GM23338 (cell line): Measurements from ENCODE around the gene IGSF8. TPM values are rescaled to one million over a fixed set of nuclear protein-coding genes. Genes with fewer than 3 reads are reported as not detected.

Source experiments
- ATAC-seq: fragments of 200-7000 bp; cut with Tn5 transposase; 3 replicates; pipeline ENCODE4 v1.9.1; 2020
- DNase-seq: peaks from one replicate; pipeline ENCODE4 v3.0.0-alpha.2; 2015; ENCODE audit warnings: low spot score
- H2AFZ ChIP-seq: fragments of 200-600 bp; sonication (generic); 2 replicates; pipeline ENCODE4 v1.8.0; 2016; ENCODE audit warnings: antibody characterized with exemption, mild to moderate bottlenecking, moderate library complexity
- H3F3A ChIP-seq: fragments of 200-600 bp; sonication (generic); replicated peaks from 2 replicates; pipeline ENCODE4 v1.8.0; 2017; ENCODE audit warnings: antibody characterized with exemption, mixed run types, low read depth
- H3K27ac ChIP-seq: fragments of 200-600 bp; sonication (generic); 2 replicates; pipeline ENCODE4 v1.6.1; 2016; ENCODE audit warnings: low read depth
- H3K27me3 ChIP-seq: fragments of 200-600 bp; sonication (generic); 2 replicates; pipeline ENCODE4 v1.8.0; 2016; ENCODE audit warnings: mild to moderate bottlenecking, mixed run types, moderate library complexity; ENCODE audit not compliant: insufficient read depth
- H3K36me3 ChIP-seq: fragments of 200-600 bp; sonication (generic); 2 replicates; pipeline ENCODE4 v1.8.0; 2016; ENCODE audit warnings: mild to moderate bottlenecking; ENCODE audit not compliant: insufficient read depth
- H3K4me1 ChIP-seq: fragments of 200-600 bp; sonication (generic); 2 replicates; pipeline ENCODE4 v1.8.0; 2016; ENCODE audit warnings: mild to moderate bottlenecking, moderate library complexity; ENCODE audit not compliant: insufficient read depth
- H3K4me2 ChIP-seq: fragments of 200-600 bp; sonication (generic); 2 replicates; pipeline ENCODE4 v1.7.1; 2017; ENCODE audit warnings: mixed run types
- H3K4me3 ChIP-seq: fragments of 200-600 bp; sonication (generic); 2 replicates; pipeline ENCODE4 v1.6.1; 2016; ENCODE audit warnings: mixed run types
- H3K79me2 ChIP-seq: fragments of 200-600 bp; sonication (generic); replicated peaks from 2 replicates; pipeline ENCODE4 v1.8.0; 2017; ENCODE audit warnings: mild to moderate bottlenecking; ENCODE audit not compliant: insufficient read depth
- H3K9me2 ChIP-seq: fragments of 200-600 bp; sonication (generic); 2 replicates; pipeline ENCODE4 v1.8.0; 2017; ENCODE audit not compliant: insufficient read depth
- H4K20me1 ChIP-seq: fragments of 200-600 bp; sonication (generic); replicated peaks from 2 replicates; pipeline ENCODE4 v1.8.0; 2017; ENCODE audit warnings: mild to moderate bottlenecking; ENCODE audit not compliant: insufficient read depth
- H3K27ac Mint-ChIP-seq: 2 replicates; pipeline ENCODE4 v1.8.0; 2020; ENCODE audit warnings: inconsistent platforms, mild to moderate bottlenecking, moderate library complexity, mixed read lengths
- H3K27me3 Mint-ChIP-seq: 3 replicates; pipeline ENCODE4 v1.8.0; 2022; ENCODE audit warnings: low read depth, mild to moderate bottlenecking, moderate library complexity, mixed read lengths, inconsistent platforms; ENCODE audit not compliant: insufficient read depth, poor library complexity
- H3K36me3 Mint-ChIP-seq: 3 replicates; pipeline ENCODE4 v1.8.0; 2021; ENCODE audit warnings: low read depth, mild to moderate bottlenecking, inconsistent platforms, moderate library complexity, mixed read lengths
- H3K4me1 Mint-ChIP-seq: 3 replicates; pipeline ENCODE4 v1.8.0; 2020; ENCODE audit warnings: mild to moderate bottlenecking, inconsistent platforms, mixed read lengths
- H3K4me3 Mint-ChIP-seq: 3 replicates; pipeline ENCODE4 v1.8.0; 2021; ENCODE audit warnings: moderate library complexity, mild to moderate bottlenecking, inconsistent platforms, mixed read lengths
- H3K9me3 Mint-ChIP-seq: 3 replicates; pipeline ENCODE4 v1.8.0; 2020; ENCODE audit warnings: moderate library complexity, mild to moderate bottlenecking, inconsistent platforms, mixed read lengths
- CREB1 ChIP-seq: fragments of 250-450 bp; sonication (Bioruptor Pico); IDR thresholded peaks from 2 replicates; pipeline ENCODE4 v1.5.0; 2020; ENCODE audit warnings: low read depth, mild to moderate bottlenecking, moderate library complexity
- EZH2 ChIP-seq: fragments of 200-600 bp; sonication (generic); IDR thresholded peaks from one replicate; pipeline ENCODE4 v1.8.0; 2017; ENCODE audit warnings: antibody characterized with exemption, mild to moderate bottlenecking, low read depth; ENCODE audit not compliant: unreplicated experiment
- EZH2phosphoT487 ChIP-seq: fragments of 200-600 bp; sonication (generic); IDR thresholded peaks from one replicate; pipeline ENCODE4 v1.8.1; 2018; ENCODE audit warnings: antibody characterized with exemption; ENCODE audit not compliant: unreplicated experiment
- JUNB ChIP-seq: IDR thresholded peaks from one replicate; pipeline ENCODE4 v1.6.1; 2016; ENCODE audit warnings: antibody characterized with exemption; ENCODE audit not compliant: unreplicated experiment
- POLR2AphosphoS5 ChIP-seq: IDR thresholded peaks from 2 replicates; pipeline ENCODE4 v1.6.1; 2016; ENCODE audit warnings: antibody characterized with exemption, low read depth
- polyA plus RNA-seq: library from polyadenylated mRNA; unstranded; fragments of >200 nt; fragmentation: Nextera tagmentation; extraction: Ambion mirVana; gene quantifications from 2 replicates; pipeline ENCODE4 v1.2.1, GENCODE V29; 2016
- total RNA-seq: library from RNA; depleted of rRNA; stranded (reverse); fragments of >200 nt; shearing (Covaris generic); gene quantifications from 2 replicates; pipeline ENCODE4 v1.2.3, GENCODE V29; 2014
- TF ChIP-seq, protein P1 (sequence below): IDR thresholded peaks from 2 replicates; pipeline ENCODE4 v1.6.1; 2016; ENCODE audit warnings: antibody characterized with exemption
- TF ChIP-seq, protein P2 (sequence below), 2 experiments: fragments of 200-600 bp in 1 of 2; sonication (generic) in 1 of 2; conservative IDR thresholded peaks; 2 replicates each; pipeline versions ENCODE4 v1.5.1 to v1.6.1; 2016 to 2017; ENCODE audit warnings: antibody characterized with exemption in 2 of 2, low read depth in 2 of 2, mild to moderate bottlenecking in 2 of 2, moderate library complexity in 1 of 2
- TF ChIP-seq, protein P3 (sequence below): IDR thresholded peaks from one replicate; pipeline ENCODE4 v1.6.1; 2018; ENCODE audit warnings: antibody characterized with exemption; ENCODE audit not compliant: unreplicated experiment
- TF ChIP-seq, protein P4 (sequence below): fragments of 250-450 bp; sonication (Bioruptor Pico); IDR thresholded peaks from 2 replicates; pipeline ENCODE4 v1.5.0; 2020; ENCODE audit warnings: mild to moderate bottlenecking, moderate library complexity

The IGSF8 gene
- total and polyA plus RNA-seq, 2 experiments from 2014 or later, result 38.4 to 120 TPM

DNA sequence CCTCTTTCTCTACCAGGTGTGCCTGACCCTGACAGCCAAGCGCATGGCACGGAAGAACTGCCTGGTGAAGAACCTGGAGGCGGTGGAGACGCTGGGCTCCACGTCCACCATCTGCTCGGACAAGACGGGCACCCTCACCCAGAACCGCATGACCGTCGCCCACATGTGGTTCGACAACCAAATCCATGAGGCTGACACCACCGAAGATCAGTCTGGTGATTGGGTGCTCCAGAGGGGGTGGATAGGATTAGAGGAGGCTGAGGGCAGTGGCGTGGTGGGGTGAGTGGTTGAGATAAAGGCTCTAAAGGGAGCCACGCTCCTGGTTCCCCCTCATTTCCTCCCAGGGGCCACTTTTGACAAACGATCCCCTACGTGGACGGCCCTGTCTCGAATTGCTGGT is 30.2 kb upstream of the IGSF8 start:
- H3K36me3 ChIP-seq, result no peaks in the 10 kb centered on the region
- peaks cover 14% of the 10 kb centered on the region for H3K4me1 Mint-ChIP-seq
- no peak overlapping the region for H3K27ac ChIP-seq
- peaks cover 1% of the 10 kb centered on the region for H3K27me3 Mint-ChIP-seq
- no peak for TF ChIP-seq POLR2AphosphoS5
- TF ChIP-seq, protein P1, sequence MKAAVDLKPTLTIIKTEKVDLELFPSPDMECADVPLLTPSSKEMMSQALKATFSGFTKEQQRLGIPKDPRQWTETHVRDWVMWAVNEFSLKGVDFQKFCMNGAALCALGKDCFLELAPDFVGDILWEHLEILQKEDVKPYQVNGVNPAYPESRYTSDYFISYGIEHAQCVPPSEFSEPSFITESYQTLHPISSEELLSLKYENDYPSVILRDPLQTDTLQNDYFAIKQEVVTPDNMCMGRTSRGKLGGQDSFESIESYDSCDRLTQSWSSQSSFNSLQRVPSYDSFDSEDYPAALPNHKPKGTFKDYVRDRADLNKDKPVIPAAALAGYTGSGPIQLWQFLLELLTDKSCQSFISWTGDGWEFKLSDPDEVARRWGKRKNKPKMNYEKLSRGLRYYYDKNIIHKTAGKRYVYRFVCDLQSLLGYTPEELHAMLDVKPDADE, result no peak
- TF ChIP-seq JUNB, result no peak
- H3K9me3 Mint-ChIP-seq, result no peaks in the 10 kb centered on the region
- H3K4me3 ChIP-seq, result no peak overlapping the region
- no peaks in the 10 kb centered on the region for H4K20me1 ChIP-seq
- H3F3A ChIP-seq, result no peaks in the 10 kb centered on the region
- DNase-seq (no peak), ATAC-seq (no peak)
- H3K4me2 ChIP-seq, result no peak overlapping the region
- no peaks in the 10 kb centered on the region for H3K4me1 ChIP-seq
- no peaks in the 10 kb centered on the region for H3K9me2 ChIP-seq
- H3K27ac Mint-ChIP-seq, result no peak overlapping the region
- H3K36me3 Mint-ChIP-seq, result peaks cover 85% of the 10 kb centered on the region
- no peaks in the 10 kb centered on the region for H3K79me2 ChIP-seq
- no peaks in the 10 kb centered on the region for H3K27me3 ChIP-seq
- no peak overlapping the region for H2AFZ ChIP-seq
- no peak overlapping the region for H3K4me3 Mint-ChIP-seq

DNA sequence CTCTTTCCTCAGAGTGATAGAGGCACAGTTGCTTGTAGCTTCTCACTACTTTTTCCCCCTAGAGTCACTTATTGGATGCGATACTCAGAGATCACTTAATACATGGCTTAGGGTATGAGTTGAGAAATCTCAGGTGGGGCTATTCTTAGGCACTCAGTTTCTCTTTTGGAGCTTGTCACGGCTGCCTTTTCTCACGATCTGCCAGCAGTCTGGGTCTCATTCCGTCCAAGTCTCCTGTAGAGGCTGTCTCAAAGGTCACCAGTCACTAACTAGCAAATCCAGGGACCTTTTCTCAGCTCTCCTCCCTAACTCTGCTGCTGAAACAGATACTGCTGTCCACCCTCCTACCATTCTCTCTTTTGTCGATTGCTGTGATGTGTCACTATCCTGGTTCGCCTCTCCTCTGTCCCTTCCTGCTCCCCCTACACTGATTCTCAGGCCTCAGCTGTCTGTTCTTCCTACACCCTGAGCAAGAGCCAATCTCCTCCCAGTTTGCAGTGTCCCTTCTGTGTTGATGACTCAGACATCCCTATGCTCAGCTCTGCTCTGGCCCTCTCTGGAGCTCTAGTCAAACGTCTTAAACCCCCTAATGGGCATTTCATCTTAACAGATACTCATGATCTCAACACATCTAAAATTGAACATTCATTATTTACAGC is 29.6 kb upstream of the IGSF8 start:
- no peak overlapping the region for H3K27ac Mint-ChIP-seq
- ATAC-seq, result no peak
- TF ChIP-seq CREB1, result no peak
- TF ChIP-seq EZH2, result no peak
- TF ChIP-seq, protein P2, sequence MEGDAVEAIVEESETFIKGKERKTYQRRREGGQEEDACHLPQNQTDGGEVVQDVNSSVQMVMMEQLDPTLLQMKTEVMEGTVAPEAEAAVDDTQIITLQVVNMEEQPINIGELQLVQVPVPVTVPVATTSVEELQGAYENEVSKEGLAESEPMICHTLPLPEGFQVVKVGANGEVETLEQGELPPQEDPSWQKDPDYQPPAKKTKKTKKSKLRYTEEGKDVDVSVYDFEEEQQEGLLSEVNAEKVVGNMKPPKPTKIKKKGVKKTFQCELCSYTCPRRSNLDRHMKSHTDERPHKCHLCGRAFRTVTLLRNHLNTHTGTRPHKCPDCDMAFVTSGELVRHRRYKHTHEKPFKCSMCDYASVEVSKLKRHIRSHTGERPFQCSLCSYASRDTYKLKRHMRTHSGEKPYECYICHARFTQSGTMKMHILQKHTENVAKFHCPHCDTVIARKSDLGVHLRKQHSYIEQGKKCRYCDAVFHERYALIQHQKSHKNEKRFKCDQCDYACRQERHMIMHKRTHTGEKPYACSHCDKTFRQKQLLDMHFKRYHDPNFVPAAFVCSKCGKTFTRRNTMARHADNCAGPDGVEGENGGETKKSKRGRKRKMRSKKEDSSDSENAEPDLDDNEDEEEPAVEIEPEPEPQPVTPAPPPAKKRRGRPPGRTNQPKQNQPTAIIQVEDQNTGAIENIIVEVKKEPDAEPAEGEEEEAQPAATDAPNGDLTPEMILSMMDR (conservative IDR thresholded peaks at IDR 0.05; ENCODE audit: low read depth in 2 of 2), result no peak
- TF ChIP-seq, protein P3, sequence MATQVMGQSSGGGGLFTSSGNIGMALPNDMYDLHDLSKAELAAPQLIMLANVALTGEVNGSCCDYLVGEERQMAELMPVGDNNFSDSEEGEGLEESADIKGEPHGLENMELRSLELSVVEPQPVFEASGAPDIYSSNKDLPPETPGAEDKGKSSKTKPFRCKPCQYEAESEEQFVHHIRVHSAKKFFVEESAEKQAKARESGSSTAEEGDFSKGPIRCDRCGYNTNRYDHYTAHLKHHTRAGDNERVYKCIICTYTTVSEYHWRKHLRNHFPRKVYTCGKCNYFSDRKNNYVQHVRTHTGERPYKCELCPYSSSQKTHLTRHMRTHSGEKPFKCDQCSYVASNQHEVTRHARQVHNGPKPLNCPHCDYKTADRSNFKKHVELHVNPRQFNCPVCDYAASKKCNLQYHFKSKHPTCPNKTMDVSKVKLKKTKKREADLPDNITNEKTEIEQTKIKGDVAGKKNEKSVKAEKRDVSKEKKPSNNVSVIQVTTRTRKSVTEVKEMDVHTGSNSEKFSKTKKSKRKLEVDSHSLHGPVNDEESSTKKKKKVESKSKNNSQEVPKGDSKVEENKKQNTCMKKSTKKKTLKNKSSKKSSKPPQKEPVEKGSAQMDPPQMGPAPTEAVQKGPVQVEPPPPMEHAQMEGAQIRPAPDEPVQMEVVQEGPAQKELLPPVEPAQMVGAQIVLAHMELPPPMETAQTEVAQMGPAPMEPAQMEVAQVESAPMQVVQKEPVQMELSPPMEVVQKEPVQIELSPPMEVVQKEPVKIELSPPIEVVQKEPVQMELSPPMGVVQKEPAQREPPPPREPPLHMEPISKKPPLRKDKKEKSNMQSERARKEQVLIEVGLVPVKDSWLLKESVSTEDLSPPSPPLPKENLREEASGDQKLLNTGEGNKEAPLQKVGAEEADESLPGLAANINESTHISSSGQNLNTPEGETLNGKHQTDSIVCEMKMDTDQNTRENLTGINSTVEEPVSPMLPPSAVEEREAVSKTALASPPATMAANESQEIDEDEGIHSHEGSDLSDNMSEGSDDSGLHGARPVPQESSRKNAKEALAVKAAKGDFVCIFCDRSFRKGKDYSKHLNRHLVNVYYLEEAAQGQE, result no peak
- no peak for TF ChIP-seq JUNB
- TF ChIP-seq, protein P4, sequence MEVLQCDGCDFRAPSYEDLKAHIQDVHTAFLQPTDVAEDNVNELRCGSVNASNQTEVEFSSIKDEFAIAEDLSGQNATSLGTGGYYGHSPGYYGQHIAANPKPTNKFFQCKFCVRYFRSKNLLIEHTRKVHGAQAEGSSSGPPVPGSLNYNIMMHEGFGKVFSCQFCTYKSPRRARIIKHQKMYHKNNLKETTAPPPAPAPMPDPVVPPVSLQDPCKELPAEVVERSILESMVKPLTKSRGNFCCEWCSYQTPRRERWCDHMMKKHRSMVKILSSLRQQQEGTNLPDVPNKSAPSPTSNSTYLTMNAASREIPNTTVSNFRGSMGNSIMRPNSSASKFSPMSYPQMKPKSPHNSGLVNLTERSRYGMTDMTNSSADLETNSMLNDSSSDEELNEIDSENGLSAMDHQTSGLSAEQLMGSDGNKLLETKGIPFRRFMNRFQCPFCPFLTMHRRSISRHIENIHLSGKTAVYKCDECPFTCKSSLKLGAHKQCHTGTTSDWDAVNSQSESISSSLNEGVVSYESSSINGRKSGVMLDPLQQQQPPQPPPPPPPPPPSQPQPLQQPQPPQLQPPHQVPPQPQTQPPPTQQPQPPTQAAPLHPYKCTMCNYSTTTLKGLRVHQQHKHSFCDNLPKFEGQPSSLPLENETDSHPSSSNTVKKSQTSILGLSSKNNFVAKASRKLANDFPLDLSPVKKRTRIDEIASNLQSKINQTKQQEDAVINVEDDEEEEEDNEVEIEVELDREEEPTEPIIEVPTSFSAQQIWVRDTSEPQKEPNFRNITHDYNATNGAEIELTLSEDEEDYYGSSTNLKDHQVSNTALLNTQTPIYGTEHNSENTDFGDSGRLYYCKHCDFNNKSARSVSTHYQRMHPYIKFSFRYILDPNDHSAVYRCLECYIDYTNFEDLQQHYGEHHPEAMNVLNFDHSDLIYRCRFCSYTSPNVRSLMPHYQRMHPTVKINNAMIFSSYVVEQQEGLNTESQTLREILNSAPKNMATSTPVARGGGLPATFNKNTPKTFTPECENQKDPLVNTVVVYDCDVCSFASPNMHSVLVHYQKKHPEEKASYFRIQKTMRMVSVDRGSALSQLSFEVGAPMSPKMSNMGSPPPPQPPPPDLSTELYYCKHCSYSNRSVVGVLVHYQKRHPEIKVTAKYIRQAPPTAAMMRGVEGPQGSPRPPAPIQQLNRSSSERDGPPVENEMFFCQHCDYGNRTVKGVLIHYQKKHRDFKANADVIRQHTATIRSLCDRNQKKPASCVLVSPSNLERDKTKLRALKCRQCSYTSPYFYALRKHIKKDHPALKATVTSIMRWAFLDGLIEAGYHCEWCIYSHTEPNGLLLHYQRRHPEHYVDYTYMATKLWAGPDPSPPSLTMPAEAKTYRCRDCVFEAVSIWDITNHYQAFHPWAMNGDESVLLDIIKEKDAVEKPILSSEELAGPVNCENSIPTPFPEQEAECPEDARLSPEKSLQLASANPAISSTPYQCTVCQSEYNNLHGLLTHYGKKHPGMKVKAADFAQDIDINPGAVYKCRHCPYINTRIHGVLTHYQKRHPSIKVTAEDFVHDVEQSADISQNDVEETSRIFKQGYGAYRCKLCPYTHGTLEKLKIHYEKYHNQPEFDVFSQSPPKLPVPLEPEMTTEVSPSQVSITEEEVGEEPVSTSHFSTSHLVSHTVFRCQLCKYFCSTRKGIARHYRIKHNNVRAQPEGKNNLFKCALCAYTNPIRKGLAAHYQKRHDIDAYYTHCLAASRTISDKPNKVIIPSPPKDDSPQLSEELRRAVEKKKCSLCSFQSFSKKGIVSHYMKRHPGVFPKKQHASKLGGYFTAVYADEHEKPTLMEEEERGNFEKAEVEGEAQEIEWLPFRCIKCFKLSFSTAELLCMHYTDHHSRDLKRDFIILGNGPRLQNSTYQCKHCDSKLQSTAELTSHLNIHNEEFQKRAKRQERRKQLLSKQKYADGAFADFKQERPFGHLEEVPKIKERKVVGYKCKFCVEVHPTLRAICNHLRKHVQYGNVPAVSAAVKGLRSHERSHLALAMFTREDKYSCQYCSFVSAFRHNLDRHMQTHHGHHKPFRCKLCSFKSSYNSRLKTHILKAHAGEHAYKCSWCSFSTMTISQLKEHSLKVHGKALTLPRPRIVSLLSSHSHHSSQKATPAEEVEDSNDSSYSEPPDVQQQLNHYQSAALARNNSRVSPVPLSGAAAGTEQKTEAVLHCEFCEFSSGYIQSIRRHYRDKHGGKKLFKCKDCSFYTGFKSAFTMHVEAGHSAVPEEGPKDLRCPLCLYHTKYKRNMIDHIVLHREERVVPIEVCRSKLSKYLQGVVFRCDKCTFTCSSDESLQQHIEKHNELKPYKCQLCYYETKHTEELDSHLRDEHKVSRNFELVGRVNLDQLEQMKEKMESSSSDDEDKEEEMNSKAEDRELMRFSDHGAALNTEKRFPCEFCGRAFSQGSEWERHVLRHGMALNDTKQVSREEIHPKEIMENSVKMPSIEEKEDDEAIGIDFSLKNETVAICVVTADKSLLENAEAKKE (CRISPR knock-in tag), result no peak
- TF ChIP-seq EZH2phosphoT487, result no peak

More for the DNA sequence above, 29.6 kb upstream of the IGSF8 start:
- Histone ChIP-seq H3K9me2 (no peaks in the 10 kb centered on the region), H3K4me2 (no peak overlapping the region), H3K27me3 (no peaks in the 10 kb centered on the region), H4K20me1 (no peaks in the 10 kb centered on the region), H2AFZ (no peak overlapping the region), H3K4me3 (no peak overlapping the region), H3K4me1 (no peaks in the 10 kb centered on the region), H3K79me2 (no peaks in the 10 kb centered on the region), H3K36me3 (no peaks in the 10 kb centered on the region), H3F3A (no peaks in the 10 kb centered on the region), H3K27ac (no peak overlapping the region)
- Mint-ChIP-seq H3K9me3 (no peaks in the 10 kb centered on the region), H3K27me3 (peaks cover 1% of the 10 kb centered on the region), H3K4me3 (no peak overlapping the region), H3K4me1 (peaks cover 16% of the 10 kb centered on the region), H3K36me3 (peaks cover 90% of the 10 kb centered on the region)
- no peak for DNase-seq
